Transverse colon (tissue), 4 donors: ENCODE data around the gene CTRB1. TPM values are rescaled to one million over a fixed set of nuclear protein-coding genes. Genes with fewer than 3 reads are reported as not detected.

Experiments
- DNase-seq: peaks from one replicate; pipeline ENCODE4 v3.0.0-alpha.2; 2019
- H3K27ac ChIP-seq, 4 donors: fragments of 200-600 bp; sonication (generic); 2 replicates each; pipeline ENCODE4 v1.5.1; 2016 to 2018; ENCODE audit warnings: inconsistent platforms in 4 of 4
- H3K27me3 ChIP-seq: fragments of 200-600 bp; sonication (generic); 2 replicates; pipeline ENCODE4 v1.5.1; 2017; ENCODE audit warnings: inconsistent platforms
- H3K36me3 ChIP-seq, 4 donors: fragments of 200-600 bp; sonication (generic); 2 replicates each; pipeline ENCODE4 v1.5.1; 2017 to 2019; ENCODE audit warnings: inconsistent platforms in 4 of 4
- H3K4me1 ChIP-seq, 4 donors: fragments of 200-600 bp; sonication (generic); 2 replicates each; pipeline ENCODE4 v1.5.1; 2017 to 2020; ENCODE audit warnings: inconsistent platforms in 4 of 4
- H3K4me3 ChIP-seq, 4 donors: fragments of 200-600 bp; sonication (generic); 1 replicate in 1 of 4; 2 replicates in 3 of 4; pipeline versions ENCODE4 v1.5.1 to v1.6.1; 2017 to 2019; ENCODE audit warnings: inconsistent platforms in 4 of 4
- H3K9me3 ChIP-seq, 2 donors: fragments of 200-600 bp; sonication (generic); 2 replicates each; pipeline ENCODE4 v1.5.1; 2017 to 2019; ENCODE audit warnings: inconsistent platforms in 2 of 2
- EP300 ChIP-seq: sonication (generic); formaldehyde crosslinking; IDR thresholded peaks from one replicate; pipeline ENCODE4 v1.6.1; 2017; ENCODE audit warnings: antibody characterized with exemption, low read depth
- POLR2A ChIP-seq: fragments of 450-650 bp; IDR thresholded peaks from one replicate; pipeline ENCODE4 v1.6.1; 2016; ENCODE audit warnings: antibody characterized with exemption, mild to moderate bottlenecking, moderate library complexity
- POLR2AphosphoS5 ChIP-seq, 3 donors: sonication (generic); formaldehyde crosslinking; IDR thresholded peaks; one replicate each; pipeline ENCODE4 v1.6.1; 2016; ENCODE audit warnings: antibody characterized with exemption in 3 of 3
- WGBS, 2 donors: methylation state at CpG; one replicate each; pipeline ENCODE4 v1.1.5; 2018; ENCODE audit warnings: low coverage in 1 of 2; 5-methylcytosine and 5-hydroxymethylcytosine counted together
- in situ Hi-C, 4 donors: fragments of 200-750 bp; cut with MboI; loops; one replicate each; pipeline versions ENCODE4 v1.15.0 to v1.15.1; 2017; ENCODE audit warnings: low sequenced_read_pairs in 3 of 4, low pct_ligation_motif_present in 1 of 4, low pct_unique_long_range_greater_than_20kb in 1 of 4
- intact Hi-C: fragments of 100-400 bp; cut with DNase I; formaldehyde crosslinking; loops from one replicate; pipeline ENCODE4 v1.15.1; 2023; ENCODE audit warnings: low total_unique reads
- total RNA-seq, 4 donors: library from RNA; depleted of rRNA; stranded (reverse); fragments of >200 nt; gene quantifications; one replicate each; pipeline ENCODE4 v1.1.0, GENCODE V29; 2016
- TF ChIP-seq, protein P1 (sequence below), 5 experiments: fragments of 200-600 bp in 3 of 5; fragments of 450-650 bp in 2 of 5; sonication (generic) in 3 of 5; IDR thresholded peaks; 1 replicate in 2 of 5; 2 replicates in 3 of 5; pipeline ENCODE4 v1.5.1; 2016 to 2017; ENCODE audit warnings: antibody characterized with exemption in 5 of 5, inconsistent platforms in 3 of 5, mild to moderate bottlenecking in 2 of 5, moderate library complexity in 1 of 5

The CTRB1 gene
- total RNA-seq, 4 donors from 2014 or later = not detected

DNA sequence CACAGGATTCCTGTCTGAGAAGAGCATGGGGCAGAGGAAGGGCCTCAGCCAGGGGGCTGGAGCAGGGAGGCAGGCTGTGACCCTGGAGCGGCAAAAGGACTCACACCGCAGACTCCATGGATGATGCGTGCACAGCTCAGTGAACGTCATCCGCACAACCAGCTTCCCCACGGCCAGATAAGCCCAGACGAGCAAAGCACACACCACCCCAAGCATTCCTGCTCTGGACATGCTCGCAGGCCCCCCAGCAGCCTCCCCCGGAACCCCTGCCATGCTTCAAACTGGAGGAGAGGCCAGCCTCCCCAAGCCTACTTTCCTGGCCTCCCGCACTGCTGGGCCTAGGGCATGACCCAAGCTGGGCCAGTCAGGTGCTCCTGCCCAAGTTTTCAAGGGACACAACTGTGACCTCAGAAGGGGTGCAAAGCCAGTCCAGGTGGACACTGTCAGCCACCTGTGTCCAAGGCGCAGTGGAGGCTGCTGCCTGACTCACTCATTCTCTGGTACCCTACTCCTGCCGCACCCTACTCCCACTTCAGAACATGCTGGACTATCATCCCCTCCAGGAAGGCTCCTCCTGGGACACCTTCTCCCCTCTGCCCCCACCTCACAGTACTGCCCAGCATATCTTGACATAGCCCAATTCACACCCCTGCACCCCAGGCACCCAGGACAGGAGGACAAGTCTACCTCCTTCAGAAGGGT lies 27.9 kb downstream of the CTRB1 start:
- intact Hi-C loops (no loop called here), in situ Hi-C loops (loop anchor here in 1 of 4 donors (10.0 kb wide), 1 partner anchor 138 kb away; no protein-coding TSS in a partner anchor)
- H3K27ac ChIP-seq = peak overlapping the region; percentile 94 to 97 (median 96)
- no peak overlapping the region for H3K4me3 ChIP-seq
- TF ChIP-seq POLR2A (no peak), EP300 (no peak), POLR2AphosphoS5 (IDR thresholded peaks at IDR 0.05) (no peak)
- TF ChIP-seq, protein P1, sequence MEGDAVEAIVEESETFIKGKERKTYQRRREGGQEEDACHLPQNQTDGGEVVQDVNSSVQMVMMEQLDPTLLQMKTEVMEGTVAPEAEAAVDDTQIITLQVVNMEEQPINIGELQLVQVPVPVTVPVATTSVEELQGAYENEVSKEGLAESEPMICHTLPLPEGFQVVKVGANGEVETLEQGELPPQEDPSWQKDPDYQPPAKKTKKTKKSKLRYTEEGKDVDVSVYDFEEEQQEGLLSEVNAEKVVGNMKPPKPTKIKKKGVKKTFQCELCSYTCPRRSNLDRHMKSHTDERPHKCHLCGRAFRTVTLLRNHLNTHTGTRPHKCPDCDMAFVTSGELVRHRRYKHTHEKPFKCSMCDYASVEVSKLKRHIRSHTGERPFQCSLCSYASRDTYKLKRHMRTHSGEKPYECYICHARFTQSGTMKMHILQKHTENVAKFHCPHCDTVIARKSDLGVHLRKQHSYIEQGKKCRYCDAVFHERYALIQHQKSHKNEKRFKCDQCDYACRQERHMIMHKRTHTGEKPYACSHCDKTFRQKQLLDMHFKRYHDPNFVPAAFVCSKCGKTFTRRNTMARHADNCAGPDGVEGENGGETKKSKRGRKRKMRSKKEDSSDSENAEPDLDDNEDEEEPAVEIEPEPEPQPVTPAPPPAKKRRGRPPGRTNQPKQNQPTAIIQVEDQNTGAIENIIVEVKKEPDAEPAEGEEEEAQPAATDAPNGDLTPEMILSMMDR (IDR thresholded peaks at IDR 0.05) = no peak
- H3K27me3 ChIP-seq = no peaks in the 10 kb centered on the region
- peaks cover 0 to 8% (median 0%) of the 10 kb centered on the region in 4 donors for H3K36me3 ChIP-seq
- WGBS, 2 donors = 89% methylated on average over 12 of the region's 12 CpGs; no CpG with 5 or more reads in 1 of the 2 donors
- DNase-seq = no peak
- H3K9me3 ChIP-seq = no peaks in the 10 kb centered on the region
- H3K4me1 ChIP-seq = peaks cover 58 to 78% (median 68%) of the 10 kb centered on the region in 4 donors

DNA sequence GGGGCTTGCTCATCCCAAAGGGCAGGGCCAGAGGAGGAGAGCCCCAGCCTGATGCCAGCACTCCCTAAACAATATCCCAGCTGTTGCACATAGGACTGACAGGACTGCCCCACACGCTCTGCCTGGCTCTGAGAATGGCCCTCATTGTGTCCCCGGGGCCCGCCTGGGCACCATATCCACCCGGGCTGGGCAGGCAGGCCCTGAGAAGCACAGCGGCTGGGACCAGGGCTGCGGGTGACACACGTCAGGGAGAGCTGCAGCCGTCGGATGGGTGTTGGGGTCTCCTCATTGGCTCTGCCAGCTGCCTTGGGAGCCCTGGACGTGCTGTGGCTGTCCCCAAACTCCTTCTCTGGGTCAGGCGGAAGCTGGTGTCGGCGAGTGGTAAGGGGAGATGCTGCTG lies 28.5 kb downstream of the CTRB1 start:
- no peak for DNase-seq
- H3K9me3 ChIP-seq = no peaks in the 10 kb centered on the region

DNA sequence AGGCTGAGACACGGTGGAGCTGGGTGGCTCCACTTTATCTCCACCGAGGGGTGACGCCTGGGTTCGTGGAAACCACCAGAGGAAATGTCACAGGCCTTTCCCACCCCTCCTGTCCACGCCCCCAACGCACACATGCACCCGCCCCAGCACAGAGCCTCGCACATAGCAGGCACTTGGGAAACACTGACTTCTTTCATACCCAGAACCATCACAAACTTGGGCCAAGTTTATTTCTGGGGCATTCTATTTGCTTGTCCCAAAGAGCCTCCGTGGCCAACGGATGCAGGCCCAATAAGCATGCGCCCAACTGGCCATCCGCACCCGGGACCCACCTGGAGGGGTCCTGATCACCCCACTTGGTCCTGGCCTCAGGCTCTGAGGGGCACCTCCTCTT lies 29.4 kb downstream of the CTRB1 start:
- Histone ChIP-seq H3K27me3 (no peaks in the 10 kb centered on the region), H3K27ac (peak overlapping the region; percentile 94 to 97 (median 96)), H3K4me1 (peaks cover 71 to 91% (median 82%) of the 10 kb centered on the region in 4 donors), H3K9me3 (no peaks in the 10 kb centered on the region), H3K4me3 (no peak overlapping the region), H3K36me3 (no peaks in the 10 kb centered on the region)
- DNase-seq = peak; percentile 52
- in situ Hi-C loops (loop anchor here in 1 of 4 donors (10.0 kb wide), 1 partner anchor 137 kb away; no protein-coding TSS in a partner anchor), intact Hi-C loops (no loop called here)
- 39% methylated on average over 10 of the region's 13 CpGs; no CpG with 5 or more reads in 1 of the 2 donors for WGBS, 2 donors
- TF ChIP-seq POLR2AphosphoS5 (IDR thresholded peaks at IDR 0.05) (no peak), POLR2A (peak; percentile 15)

More for the DNA sequence above, 28.5 kb downstream of the CTRB1 start:
- in situ Hi-C loops = loop anchor here in 1 of 4 donors (10.0 kb wide), 1 partner anchor 138 kb away; no protein-coding TSS in a partner anchor
- Histone ChIP-seq H3K4me3 (no peak overlapping the region), H3K27ac (peak overlapping the region; percentile 94 to 97 (median 96)), H3K27me3 (no peaks in the 10 kb centered on the region), H3K4me1 (peaks cover 62 to 84% (median 73%) of the 10 kb centered on the region in 4 donors), H3K36me3 (peaks cover 0 to 3% (median 0%) of the 10 kb centered on the region in 4 donors)
- intact Hi-C loops = no loop called here
- TF ChIP-seq POLR2A = no peak
- TF ChIP-seq POLR2AphosphoS5 (IDR thresholded peaks at IDR 0.05) = no peak
- no peak for TF ChIP-seq EP300
- TF ChIP-seq, protein P1 (IDR thresholded peaks at IDR 0.05) = no peak
- 85% methylated on average over 11 of the region's 13 CpGs; no CpG with 5 or more reads in 1 of the 2 donors for WGBS, 2 donors

DNA sequence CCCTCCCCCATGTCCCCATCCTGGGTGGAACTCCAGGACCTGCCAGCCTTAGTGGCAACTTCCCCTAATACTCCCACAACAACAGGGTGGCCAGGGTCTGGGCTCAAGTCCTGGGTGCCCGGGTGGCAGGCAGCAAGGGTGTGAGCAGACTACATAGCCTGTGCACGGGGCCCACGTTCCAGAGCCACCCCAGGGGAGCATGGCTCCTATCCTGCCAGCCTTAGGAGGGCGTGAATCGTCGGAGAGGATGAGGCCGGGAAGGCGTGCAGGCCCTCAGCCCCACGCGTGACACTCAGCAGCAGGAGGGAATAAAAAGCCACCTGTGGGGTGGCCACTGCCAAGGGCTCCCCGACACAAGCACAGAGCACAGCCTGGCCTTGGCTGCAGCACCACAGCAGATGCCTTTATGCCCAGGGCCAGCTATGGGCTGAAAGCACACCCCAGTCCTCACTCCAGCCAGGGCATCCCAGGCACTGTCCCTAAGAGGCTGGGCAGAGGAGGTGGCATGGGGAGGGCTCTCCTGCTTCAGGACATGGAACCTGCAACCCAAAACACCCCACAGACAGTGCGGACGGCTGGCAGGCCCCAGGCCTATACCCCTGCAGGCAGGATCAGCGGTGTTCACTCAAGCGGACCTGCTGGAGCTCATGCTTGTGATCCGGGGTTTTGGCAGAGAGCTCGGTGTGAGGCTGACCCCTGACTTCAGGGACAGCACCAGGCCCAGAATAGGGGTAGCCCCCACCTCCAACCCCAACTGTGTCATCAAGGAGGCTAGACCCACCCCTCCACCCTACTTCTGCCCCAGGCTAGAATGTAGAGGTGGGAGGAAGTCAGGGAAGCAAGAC lies 30.0 kb downstream of the CTRB1 start:
- intact Hi-C loops = no loop called here
- DNase-seq = no peak
- TF ChIP-seq EP300 (no peak), POLR2AphosphoS5 (IDR thresholded peaks at IDR 0.05) (no peak), POLR2A (no peak)
- TF ChIP-seq, protein P1 (IDR thresholded peaks at IDR 0.05) = no peak
- in situ Hi-C loops = loop anchor here in 1 of 4 donors (10.0 kb wide), 1 partner anchor 136 kb away; no protein-coding TSS in a partner anchor
- Histone ChIP-seq H3K4me3 (peak overlapping the region in 1 of 4 donors; percentile 91), H3K27ac (peak overlapping the region; percentile 94 to 97 (median 96)), H3K9me3 (no peaks in the 10 kb centered on the region), H3K36me3 (no peaks in the 10 kb centered on the region), H3K4me1 (peaks cover 78 to 93% (median 88%) of the 10 kb centered on the region in 4 donors), H3K27me3 (no peaks in the 10 kb centered on the region)
- 76% methylated on average over 17 of the region's 17 CpGs; no CpG with 5 or more reads in 1 of the 2 donors for WGBS, 2 donors
